Measurements from ENCODE around the gene SLC26A11. TPM values are rescaled to one million over a fixed set of nuclear protein-coding genes. Genes with fewer than 3 reads are reported as not detected.
"Not testable (repeated sequence)": the region's sequence is repeated elsewhere in the genome, so short reads cannot be mapped to it uniquely, and the experiment has no call there.

Gene SLC26A11
- total RNA-seq, 1 donor from 2014 or later: 35.9 TPM

DNA sequence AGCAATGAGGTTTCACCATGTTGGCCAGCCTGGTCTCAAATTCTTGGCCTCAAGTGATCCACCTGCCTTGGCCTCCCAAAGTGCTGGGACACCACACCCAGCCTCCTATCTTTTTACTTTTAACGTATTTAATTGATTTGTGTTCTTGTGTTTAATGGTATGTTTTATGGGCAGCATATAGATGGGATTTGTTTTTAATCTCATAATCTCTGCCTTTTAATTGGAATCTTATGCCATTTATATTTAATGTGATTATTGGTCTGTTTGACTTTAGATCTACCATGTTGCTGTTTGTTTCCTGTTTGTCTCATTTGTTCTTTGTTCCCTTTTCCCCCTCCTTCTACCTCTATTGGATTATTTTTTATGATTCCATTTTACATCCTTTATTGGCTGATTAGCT is 12.2 kb downstream of the SLC26A11 start:
- ATAC-seq: no peak
- DNase-seq (ENCODE audit: low spot score): no peak
- intact Hi-C loops (cut with DNase I): no loop called here

DNA sequence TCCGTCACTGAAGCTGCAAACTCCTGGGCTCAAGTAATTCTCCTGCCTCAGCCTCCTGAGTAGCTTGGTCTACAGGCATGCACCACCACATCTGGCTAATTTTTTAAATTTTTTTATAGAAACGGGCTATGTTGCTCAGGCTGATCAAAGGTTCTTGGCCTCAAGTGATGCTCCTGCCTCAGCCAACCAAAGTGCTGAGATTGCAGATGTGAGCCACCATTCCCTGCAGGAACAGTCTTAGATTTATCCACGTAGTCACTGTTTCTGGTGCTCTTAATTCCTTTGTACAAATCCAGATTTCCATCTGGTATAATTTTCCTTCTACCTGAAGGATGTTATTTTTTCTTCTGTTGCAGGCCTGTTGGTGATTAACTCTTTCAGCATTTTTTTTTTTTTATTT is 13.0 kb downstream of the SLC26A11 start:
- ATAC-seq (no peak), DNase-seq (ENCODE audit: low spot score) (no peak)
- intact Hi-C loops (cut with DNase I): no loop called here

DNA sequence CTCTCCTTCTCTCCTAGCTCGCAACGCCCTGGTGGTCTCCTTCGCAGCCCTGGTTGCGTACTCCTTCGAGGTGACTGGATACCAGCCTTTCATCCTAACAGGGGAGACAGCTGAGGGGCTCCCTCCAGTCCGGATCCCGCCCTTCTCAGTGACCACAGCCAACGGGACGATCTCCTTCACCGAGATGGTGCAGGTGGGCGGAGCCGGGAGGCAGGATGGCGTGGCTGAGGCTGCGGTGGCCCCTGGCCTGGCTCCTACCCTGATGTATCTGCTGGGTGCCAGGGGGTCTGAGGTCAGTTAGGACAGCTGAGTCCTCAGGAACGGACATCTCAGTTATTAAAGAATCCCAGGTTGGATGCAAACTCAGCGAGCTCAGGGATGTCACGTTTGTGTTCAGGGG is 16.7 kb downstream of the SLC26A11 start:
- DNase-seq (ENCODE audit: low spot score): no peak
- ATAC-seq: no peak
- intact Hi-C loops (cut with DNase I): no loop called here

DNA sequence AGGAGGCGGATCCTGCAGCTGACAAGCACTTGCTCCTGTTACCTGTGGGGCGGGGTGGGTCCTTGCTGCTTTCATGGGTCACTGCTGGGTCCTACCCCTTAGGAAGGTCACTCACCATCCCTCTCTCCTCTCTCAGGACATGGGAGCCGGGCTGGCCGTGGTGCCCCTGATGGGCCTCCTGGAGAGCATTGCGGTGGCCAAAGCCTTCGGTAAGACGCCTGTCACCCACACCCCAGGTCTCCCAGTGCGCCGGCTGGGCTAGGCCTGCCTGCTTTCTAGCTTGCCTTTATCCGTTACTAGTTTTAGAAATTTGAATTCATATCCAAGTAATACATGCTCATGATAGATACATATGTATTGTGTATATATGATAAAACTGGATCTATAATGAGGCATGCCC is 17.2 kb downstream of the SLC26A11 start:
- intact Hi-C loops (cut with DNase I): no loop called here
- no peak for DNase-seq (ENCODE audit: low spot score)
- no peak for ATAC-seq

DNA sequence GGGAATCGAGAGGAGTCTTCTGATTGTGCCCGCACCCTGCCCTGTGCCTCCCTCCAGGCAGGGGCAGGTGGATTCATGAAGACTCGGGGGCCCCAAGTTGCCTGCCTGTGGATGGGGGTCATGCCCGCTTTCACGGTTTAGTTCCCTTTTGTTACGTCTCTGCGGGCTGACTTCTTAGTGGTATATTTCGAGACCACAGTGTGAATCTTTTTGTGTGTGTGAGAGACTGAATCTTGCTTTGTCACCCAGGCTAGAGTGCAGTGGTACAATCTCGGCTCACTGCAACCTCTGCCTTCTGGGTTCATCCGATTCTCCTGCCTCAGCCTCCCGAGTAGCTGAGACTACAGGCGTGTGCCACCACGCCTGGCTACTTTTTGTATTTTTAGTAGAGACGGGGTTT is 22.3 kb downstream of the SLC26A11 start:
- ATAC-seq: no peak

DNA sequence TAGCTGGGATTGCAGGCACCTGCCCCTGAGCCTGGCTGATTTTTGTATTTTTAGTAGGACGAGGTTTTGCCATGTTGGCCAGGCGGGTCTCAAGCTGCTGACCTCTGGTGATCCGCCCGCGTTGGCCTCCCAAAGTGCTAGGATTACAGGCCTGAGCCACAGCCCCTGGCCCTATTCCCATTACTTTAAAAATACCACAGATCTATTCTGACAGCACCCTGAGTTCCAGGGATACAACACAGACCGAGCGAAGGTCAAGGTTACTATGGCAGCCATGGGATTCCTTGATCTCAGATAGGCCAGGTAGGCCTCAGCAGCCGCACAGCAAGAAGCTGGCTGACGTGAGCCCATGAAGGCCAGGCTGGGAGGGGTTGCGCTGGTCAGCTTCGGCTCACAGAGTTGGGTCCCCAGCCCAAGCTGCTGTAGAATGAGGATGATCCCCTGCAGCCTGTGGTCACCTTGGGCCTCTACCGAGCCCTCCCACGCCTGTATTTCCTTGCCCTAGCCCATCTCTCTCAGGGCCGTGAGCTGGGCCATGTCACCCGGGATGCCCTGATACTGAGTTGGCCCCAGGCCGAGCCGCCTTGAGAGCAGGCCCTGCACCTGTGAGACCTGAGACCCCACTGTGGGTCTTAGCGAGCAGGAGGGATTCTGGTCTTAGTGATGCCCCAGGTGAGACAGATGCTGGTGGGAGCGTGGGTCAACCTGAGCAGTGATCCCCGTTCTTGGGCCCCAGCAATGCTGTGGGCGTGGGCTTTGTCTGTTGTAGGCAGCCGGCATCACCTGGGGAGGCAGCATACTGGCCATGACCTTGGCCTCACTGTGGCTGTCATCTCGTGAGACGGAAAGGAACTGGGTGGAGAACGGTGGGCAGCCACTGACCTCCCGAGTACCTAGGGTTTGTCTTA is 23.6 kb downstream of the SLC26A11 start:
- intact Hi-C loops (cut with DNase I): no loop called here
- ATAC-seq (no peak), DNase-seq (ENCODE audit: low spot score) (no peak)

More for the DNA sequence above, 22.3 kb downstream of the SLC26A11 start:
- intact Hi-C loops (cut with DNase I): no loop called here
- DNase-seq (ENCODE audit: low spot score): no peak

DNA sequence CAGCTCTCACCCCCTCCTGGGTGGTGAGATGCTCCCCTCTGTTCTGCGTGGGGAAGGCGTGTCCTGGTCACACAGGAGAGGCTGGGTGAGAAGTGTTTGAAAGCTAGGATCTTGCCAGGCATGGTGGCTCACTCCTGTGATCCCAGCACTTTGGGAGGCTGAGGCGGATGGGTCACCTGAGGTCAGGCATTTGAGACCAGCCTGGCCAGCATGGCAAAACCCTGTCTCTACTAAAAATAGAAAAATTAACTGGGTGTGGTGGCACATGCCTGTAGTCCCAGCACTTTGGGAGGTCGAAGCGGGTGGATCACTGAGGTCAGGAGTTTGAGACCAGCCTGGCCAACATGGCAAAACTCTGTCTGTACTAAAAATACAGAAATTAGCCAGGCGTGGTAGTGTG is 24.2 kb downstream of the SLC26A11 start:
- intact Hi-C loops (cut with DNase I); ATAC-seq; DNase-seq (ENCODE audit: low spot score): not testable (repeated sequence)

DNA sequence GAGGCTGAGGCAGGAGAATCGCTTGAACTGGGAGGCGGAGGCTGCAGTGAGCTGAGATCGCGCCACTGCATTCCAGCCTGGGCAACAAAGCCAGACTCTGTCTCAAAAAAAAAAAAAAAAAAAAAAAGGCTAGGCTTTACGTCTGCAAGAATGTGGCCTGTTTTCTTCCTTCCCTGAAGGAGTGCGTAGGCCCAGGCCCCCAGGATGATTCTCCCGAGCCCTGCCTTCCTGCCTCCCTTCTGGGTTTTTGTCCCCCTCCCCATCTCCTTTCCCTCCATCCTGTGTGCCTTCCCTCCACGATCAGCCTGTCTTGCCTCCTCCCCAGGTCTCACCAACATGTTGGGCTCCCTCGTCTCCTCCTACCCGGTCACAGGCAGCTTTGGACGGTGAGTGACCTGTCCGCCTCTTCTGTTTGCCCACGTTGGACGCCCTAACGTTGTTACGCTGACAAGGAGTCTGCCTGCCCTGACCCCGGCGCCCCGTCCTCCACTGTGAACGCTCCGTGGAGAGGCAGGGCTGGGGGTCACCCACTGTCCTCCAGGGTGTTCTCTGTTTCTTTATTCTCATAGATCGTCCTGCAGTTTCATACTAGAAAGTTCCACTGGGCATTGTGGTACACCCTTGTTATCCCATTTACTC is 24.8 kb downstream of the SLC26A11 start:
- no peak for ATAC-seq
- no peak for DNase-seq (ENCODE audit: low spot score)
- intact Hi-C loops (cut with DNase I): no loop called here

DNA sequence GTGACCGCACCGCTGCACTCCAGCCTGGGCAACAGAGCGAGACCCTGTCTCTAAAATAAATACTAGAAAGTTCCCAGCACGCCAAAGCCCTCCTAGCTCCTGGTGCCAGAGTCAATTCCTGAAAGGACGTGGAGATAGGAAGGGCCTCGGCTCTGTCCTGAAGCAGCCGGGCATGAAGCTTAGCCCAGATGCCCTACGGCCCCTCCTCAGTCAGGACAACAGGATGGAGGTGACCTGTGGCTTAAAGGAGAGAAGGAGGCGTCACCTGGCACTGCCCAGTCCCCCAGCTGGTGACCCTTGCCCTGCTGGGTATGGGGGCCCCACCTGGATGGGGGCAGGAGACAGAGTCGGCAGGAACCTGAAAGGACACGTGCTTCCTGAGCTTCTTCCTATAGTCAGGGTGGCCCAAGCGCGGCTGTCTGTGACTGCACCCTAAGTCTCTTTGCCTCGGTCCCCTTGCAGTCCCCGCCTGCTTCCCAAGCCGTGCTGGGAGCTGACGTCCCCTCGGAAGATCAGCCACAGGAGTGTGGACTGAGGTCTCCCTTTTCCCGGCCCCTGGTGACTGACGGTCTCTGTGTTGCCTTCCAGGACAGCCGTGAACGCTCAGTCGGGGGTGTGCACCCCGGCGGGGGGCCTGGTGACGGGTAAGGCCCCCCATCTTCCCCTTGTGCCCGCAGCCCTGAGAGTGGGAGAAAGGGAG is 25.5 kb downstream of the SLC26A11 start:
- intact Hi-C loops (cut with DNase I): no loop called here
- ATAC-seq (no peak), DNase-seq (ENCODE audit: low spot score) (no peak)

DNA sequence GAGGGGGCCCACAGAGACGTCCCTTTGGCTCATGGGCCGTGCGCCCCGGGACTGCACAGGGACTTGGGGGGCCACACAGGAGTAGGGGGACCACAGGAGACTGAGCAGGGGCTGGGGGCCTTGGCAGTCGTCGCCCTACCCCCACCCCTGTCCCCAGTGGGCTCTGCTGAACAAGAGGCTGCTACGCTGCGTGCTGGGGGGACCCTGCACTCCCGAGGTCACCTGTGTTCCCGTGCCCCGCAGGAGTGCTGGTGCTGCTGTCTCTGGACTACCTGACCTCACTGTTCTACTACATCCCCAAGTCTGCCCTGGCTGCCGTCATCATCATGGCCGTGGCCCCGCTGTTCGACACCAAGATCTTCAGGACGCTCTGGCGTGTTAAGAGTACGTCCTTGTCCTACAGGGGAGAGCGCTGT is 26.0 kb downstream of the SLC26A11 start:
- intact Hi-C loops (cut with DNase I): no loop called here
- peak; percentile 7 for ATAC-seq

DNA sequence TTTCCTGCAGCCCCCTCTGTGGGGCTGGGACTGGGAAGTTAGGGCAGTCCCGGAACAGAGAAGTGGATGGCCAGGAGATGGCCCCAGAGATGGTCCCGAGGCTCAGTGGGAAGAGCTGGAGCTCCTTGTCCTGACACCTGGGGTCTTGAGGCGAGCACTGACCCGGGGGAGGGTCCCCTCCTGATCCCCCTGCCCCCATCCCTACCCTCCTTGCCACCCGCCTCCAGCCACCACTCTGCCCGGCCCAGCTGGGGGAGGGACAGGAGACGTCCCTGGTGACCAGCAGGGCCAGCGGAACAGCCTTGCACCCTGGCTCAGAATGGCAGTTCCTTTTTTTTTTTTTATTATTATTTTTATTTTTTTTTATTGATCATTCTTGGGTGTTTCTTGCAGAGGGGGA is 26.5 kb downstream of the SLC26A11 start:
- DNase-seq (ENCODE audit: low spot score) (no peak), ATAC-seq (no peak)
- intact Hi-C loops (cut with DNase I): no loop called here

More for the DNA sequence above, 26.0 kb downstream of the SLC26A11 start:
- no peak for DNase-seq (ENCODE audit: low spot score)

DNA sequence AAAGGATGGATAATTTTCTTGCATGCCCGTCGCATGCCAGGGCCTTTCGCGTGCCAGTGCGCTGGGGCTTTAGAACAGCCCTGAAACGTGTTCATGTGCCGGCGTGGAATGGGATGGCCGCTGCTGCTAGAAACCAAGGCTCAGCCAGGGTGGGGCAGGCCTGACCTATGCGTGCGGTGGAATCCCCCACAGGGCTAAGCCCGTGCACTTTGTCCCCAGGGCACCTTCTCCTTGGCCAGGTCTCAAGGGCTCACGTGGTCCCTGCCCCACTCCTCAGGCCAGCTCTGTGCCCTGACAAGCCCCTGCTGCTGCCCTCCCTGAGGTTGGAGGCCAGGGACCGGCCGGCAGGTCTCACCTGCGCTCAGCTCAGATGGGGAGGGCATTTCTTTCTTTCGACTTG is 27.3 kb downstream of the SLC26A11 start:
- no peak for DNase-seq (ENCODE audit: low spot score)
- intact Hi-C loops (cut with DNase I): no loop called here
- no peak for ATAC-seq

DNA sequence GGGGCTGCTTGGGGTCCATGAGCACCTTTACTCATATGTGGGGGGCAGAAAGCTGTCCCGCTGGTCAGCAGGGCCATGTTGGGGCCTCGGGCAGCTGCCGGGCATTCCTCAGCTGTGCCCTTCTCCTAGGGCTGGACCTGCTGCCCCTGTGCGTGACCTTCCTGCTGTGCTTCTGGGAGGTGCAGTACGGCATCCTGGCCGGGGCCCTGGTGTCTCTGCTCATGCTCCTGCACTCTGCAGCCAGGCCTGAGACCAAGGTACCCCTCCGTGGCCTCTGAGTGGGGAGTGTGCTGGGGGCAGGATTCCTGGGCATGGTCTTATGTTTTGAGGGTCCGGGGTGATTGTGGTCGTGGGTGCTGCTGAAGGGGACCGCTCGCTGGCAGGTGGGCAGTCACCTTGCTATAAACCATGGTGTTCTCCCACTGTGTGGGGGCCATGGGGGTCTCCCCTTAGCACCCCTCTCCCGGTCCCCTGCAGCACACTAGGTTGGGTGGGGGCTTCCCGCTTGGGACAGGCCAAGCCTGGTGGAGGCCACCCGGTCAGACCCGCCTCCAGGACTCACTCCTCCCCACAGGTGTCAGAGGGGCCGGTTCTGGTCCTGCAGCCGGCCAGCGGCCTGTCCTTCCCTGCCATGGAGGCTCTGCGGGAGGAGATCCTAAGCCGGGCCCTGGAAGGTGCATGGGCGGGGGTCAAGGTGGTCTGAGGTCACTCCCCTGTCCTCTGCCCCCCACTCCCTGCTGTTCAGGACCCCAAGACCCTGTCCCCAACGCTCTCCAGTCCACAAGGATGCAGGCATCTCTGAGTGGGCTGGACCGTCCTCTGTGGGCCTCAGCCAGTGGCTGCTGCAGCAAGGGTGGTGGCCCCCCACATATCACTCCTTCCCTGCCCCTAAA is 28.0 kb downstream of the SLC26A11 start:
- no peak for ATAC-seq
- intact Hi-C loops (cut with DNase I): no loop called here
- DNase-seq (ENCODE audit: low spot score): no peak

DNA sequence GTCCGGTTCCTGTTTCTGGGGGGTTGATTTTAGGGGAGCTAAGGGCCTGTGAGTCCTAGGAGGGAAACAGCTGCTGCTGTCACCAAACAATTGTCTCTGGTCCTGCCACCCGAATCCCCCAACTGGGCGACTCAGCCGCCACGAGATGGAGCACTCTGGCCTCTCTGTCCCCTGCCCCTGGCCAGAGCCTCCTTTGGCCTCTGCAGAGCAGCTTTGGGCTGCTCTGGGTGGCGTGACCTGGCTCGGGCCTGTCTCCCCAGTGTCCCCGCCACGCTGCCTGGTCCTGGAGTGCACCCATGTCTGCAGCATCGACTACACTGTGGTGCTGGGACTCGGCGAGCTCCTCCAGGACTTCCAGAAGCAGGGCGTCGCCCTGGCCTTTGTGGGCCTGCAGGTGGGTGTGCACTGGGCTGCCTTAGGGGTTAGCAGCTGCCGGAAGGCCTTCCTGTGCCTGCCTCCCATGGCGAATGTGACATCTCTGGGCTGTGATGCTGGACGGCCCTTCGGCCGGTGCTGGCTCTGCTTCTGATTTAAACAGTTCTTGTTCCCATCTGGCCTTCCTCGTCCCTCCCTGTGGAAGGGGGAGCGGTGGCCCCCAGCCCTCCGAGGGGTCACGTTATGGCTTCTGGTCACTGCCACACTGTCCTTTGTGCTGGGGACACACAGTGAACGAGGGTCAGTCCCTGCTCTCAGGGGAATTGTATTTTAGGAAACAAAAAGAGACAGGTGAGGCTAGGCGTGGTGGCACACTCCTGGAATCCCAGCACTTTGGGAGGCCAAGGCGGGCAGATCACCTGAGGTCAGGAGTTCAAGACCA is 28.9 kb downstream of the SLC26A11 start:
- no peak for DNase-seq (ENCODE audit: low spot score)
- no peak for ATAC-seq
- intact Hi-C loops (cut with DNase I): no loop called here

DNA sequence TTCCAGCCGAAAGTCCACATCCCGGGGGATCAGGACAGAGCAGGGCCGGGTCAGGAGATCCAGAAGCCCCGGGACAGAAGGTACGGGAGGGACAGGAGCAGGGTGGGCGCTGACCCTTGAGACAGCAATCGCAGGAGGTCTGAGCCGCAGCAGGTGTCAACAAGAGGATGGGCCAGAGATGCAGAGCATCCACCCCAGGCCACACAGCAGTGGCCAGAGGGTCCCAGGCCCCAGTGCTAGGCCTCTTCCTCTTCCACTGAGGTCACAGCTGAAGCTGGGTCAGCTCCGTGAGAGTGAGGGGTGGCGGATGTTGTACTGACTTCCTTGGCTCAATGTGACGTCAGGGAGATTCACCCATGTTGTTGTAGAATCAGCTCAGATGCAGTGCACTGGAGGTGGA is 31.7 kb downstream of the SLC26A11 start:
- no peak for DNase-seq (ENCODE audit: low spot score)
- intact Hi-C loops (cut with DNase I): no loop called here
- no peak for ATAC-seq

DNA sequence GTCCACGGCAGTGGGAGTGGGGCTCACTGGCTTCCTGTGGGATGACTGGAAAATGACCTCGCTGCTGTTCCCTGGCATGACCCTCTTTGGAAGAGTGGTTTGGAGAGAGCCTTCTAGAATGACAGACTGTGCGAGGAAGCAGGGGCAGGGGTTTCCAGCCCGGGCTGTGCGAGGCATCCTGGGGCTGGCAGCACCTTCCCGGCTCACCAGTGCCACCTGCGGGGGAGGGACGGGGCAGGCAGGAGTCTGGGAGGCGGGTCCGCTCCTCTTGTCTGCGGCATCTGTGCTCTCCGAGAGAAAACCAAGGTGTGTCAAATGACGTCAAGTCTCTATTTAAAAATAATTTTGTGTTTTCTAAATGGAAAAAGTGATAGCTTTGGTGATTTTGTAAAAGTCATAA is 32.6 kb downstream of the SLC26A11 start:
- DNase-seq (ENCODE audit: low spot score) (no peak), ATAC-seq (no peak)
- intact Hi-C loops (cut with DNase I): no loop called here

DNA sequence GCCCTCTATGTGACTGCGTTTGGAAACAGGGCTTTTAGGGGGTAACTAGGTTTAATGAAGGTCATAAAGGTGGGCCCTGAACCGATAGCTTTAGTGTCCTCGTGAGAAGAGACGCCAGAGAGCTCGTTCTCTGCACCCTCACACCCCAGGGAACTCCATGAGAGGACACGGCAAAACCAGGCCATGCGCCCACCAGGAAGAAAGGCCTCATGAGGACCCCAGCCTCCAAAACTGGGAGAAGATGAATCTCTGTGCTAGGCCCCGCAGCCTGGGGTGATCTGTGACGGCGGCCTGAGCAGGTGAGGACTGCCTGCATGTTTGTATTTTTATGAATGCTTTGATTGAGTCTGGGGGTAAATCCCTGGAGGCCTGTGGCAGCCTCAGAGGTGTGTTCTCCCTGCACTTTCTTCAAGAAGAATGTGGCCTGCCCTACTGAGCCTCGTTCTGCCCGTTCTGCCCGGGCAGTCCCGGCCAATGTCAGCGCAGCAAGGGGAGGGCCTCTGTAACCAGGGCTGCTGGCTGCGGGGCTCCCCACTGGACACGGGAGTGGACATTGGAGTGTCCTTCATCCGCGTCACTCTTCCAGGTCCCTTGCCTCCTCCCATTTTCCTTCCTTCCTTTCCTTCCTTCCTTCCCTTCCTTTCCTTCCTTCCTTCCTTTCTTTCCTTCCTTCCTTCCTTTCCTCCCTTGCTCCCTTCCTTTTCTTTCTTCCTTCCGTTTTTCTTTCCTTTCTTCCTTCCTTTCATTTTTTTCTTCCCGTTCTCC is 33.6 kb downstream of the SLC26A11 start:
- no peak for DNase-seq (ENCODE audit: low spot score)
- intact Hi-C loops (cut with DNase I): no loop called here
- ATAC-seq: no peak

All from sciatic nerve (tissue), 2 donors.